AG09309 (cell line): ENCODE data around the gene DIS3L2.

Experiments
- DNase-seq: peaks from one replicate; pipeline ENCODE4 v3.0.0-alpha.2; 2010; ENCODE audit warnings: low read depth
- H3K4me3 ChIP-seq: 2 replicates; pipeline ENCODE4 v1.5.1; 2011; ENCODE audit warnings: mild to moderate bottlenecking, low read depth, low read length, moderate library complexity; ENCODE audit not compliant: control insufficient read depth
- TF ChIP-seq, protein P1 (sequence below): IDR thresholded peaks from 2 replicates; pipeline ENCODE4 v1.5.1; 2011; ENCODE audit warnings: mild to moderate bottlenecking, low read depth, low read length, inconsistent platforms; ENCODE audit not compliant: insufficient read depth, control insufficient read depth; ENCODE audit errors: missing control alignments

Gene DIS3L2

DNA sequence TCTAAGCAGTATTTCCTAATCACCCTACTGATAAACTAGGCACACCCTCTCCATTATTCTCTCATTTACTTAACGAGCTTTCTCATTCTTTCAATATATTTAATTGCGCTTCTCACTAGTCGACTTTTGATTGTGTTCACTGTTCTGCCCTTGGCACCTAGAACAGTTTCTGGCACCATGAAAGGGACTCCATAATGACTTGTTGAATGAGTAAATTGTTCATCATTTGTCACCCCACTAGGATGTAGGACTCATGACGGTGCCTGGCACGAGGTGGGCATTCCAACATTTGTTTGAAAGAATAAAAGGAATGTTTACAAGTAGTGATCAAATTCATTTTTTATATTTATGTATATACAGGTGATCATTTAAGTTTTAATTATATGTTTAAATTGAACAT lies 123.7 kb downstream of the DIS3L2 start:
- DNase-seq, result no peak
- no peak overlapping the region for H3K4me3 ChIP-seq
- TF ChIP-seq, protein P1, sequence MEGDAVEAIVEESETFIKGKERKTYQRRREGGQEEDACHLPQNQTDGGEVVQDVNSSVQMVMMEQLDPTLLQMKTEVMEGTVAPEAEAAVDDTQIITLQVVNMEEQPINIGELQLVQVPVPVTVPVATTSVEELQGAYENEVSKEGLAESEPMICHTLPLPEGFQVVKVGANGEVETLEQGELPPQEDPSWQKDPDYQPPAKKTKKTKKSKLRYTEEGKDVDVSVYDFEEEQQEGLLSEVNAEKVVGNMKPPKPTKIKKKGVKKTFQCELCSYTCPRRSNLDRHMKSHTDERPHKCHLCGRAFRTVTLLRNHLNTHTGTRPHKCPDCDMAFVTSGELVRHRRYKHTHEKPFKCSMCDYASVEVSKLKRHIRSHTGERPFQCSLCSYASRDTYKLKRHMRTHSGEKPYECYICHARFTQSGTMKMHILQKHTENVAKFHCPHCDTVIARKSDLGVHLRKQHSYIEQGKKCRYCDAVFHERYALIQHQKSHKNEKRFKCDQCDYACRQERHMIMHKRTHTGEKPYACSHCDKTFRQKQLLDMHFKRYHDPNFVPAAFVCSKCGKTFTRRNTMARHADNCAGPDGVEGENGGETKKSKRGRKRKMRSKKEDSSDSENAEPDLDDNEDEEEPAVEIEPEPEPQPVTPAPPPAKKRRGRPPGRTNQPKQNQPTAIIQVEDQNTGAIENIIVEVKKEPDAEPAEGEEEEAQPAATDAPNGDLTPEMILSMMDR, result no peak

DNA sequence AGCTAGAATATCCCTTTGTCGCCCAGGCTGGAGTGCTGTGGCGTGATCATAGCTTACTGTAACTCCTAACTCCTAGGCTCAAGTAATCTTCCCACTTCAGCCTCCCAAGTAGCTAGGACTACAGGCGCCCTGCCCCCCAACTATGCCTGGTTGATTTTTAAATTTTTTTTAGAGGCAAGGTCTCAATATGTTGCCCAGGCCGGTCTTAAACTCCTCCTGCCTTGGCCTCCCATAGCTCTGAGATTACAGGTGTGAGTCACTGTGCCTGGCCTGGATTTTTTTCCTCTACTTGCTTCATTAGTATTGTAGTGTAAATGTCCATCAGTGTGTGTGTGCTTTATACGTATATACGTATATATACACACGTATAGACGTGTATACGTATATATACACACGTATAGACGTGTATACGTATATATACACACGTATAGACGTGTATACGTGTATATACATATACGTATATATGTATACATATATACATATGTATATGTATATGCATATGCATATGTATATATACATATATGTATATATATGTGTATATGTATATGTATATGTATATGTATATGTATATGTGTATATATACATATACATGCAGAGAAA lies 124.4 kb downstream of the DIS3L2 start:
- no peak for DNase-seq
- H3K4me3 ChIP-seq, result no peak overlapping the region
- TF ChIP-seq, protein P1, result no peak

DNA sequence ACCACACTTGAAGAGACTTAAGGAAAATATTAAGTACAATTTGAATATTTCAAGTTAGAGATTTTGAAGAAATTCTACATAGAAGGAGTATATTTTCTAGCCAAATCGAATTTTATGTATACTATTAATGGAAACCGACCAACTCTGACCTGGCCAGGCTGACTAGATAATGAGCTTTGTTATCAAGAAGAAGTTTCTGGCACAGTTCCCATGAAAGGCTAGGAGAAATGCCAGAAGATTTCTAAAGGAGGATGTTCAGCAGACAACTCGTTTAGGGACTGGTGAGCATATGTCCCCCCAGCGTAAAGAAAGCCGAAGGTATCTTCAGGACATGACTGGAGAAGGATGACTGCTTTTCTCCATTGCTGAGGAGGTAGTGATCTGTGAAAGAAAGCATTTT lies 127.3 kb downstream of the DIS3L2 start:
- H3K4me3 ChIP-seq, result no peak overlapping the region
- TF ChIP-seq, protein P1, result no peak
- DNase-seq, result no peak

DNA sequence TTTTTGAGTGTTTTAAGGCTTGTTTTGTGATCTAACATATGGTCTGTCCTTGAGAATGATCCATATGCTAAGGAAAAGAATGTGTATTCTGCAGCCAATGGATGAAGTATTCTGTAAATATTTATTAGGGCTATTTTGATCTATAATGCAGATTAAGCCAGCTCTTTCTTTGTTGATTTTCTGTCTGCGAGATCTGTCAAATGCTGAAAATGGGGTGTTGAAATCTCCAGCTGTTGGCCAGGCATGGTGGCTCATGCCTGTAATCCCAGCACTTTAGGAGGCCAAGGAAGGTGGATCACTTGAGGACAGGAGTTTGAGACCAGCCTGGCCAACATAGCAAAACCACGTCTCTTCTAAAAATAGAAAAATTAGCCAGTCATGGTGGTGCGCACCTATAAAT lies 132.7 kb downstream of the DIS3L2 start:
- H3K4me3 ChIP-seq, result no peak overlapping the region
- DNase-seq, result no peak
- TF ChIP-seq, protein P1, result no peak

DNA sequence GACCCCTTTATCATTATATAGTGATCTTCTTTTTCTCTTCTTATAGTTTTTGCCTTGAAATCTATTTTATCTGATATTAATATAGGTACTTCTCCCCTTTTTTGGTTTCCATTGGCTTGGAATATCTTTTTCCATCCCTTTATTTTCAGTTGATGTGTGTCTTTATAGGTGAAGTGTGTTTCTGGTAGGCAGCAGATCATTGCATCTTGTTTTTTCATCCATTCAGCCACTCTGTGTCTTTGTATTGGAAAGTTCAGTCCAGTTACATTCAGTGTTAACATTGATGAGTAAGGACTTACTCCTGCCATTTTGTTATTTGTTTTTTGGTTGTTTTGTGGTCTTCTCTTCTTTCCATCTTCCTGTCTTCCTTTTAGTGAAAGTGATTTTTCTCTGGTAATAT lies 133.4 kb downstream of the DIS3L2 start:
- DNase-seq, result no peak
- H3K4me3 ChIP-seq, result no peak overlapping the region
- TF ChIP-seq, protein P1, result no peak

DNA sequence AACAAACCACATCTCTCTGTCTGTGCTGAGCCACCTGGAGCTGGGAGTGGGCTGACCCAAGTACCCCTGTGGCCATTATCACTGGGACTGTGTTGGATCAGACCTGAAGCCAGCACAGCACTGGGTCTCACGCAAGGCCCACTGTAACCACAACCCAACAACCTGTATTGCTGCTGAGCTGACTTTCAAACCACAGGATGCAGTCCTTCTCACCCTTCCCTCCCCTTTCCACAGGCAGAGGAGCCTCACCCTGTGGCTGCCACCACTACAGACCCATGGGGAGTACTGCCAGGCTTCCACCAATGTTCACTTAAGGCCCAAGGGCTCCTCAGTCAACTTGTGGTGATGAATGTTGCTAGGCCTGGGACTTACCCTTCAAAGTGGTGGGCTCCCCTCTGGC lies 135.7 kb downstream of the DIS3L2 start:
- no peak overlapping the region for H3K4me3 ChIP-seq
- TF ChIP-seq, protein P1, result no peak
- DNase-seq, result no peak

DNA sequence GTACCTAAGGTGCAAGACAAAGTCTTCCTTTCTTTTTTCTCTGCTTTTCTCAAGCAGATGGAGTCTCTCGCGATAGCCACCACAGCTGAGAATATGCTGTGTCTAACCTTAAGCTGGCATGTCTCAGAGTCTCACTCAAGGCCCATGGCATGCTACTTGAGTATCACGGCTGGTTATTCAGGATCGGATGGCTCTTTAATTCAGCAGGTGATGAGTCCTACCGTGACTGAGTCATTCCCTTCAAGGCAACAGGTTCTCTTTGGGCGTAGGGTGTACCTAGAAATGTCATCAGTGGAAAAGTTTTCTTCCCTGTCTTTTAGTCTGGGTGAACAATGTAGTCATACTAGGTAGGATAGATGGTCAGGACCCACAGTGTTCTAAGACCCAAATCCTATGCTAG lies 136.2 kb downstream of the DIS3L2 start:
- TF ChIP-seq, protein P1, result no peak
- no peak overlapping the region for H3K4me3 ChIP-seq
- no peak for DNase-seq
